Activated B cell treated with CpG ODN at 0.5 μM for 24 hours (primary cell): Measurements from ENCODE around the gene IFNL4. TPM values are rescaled to one million over a fixed set of nuclear protein-coding genes. Genes with fewer than 3 reads are reported as not detected.
"Not testable (repeated sequence)": the region's sequence is repeated elsewhere in the genome, so short reads cannot be mapped to it uniquely, and the experiment has no call there.

Experiments used
- ATAC-seq: fragments of 200-7000 bp; cut with Tn5 transposase; one replicate; pipeline ENCODE4 v1.10.0; 2021; ENCODE audit warnings: low read depth, mild to moderate bottlenecking, moderate library complexity
- CTCF ChIA-PET: fragments of 350-600 bp; sonication (Branson Sonifier 250); formaldehyde crosslinking; loops from one replicate; lab custom pipeline; 2021; ENCODE audit warnings: antibody characterized with exemption; lab: Charles Lee
- POLR2A ChIA-PET: fragments of 350-600 bp; sonication (Branson Sonifier 250); formaldehyde crosslinking; loops from one replicate; lab custom pipeline; 2021; ENCODE audit warnings: antibody characterized with exemption; lab: Charles Lee
- DNase-seq: peaks from one replicate; pipeline ENCODE4 v3.0.0; 2022
- H3K27ac Mint-ChIP-seq: one replicate; pipeline ENCODE4 v1.8.0; 2020; ENCODE audit warnings: mixed read lengths
- H3K27me3 Mint-ChIP-seq: one replicate; pipeline ENCODE4 v1.8.0; 2021; ENCODE audit warnings: mixed read lengths
- H3K36me3 Mint-ChIP-seq: one replicate; pipeline ENCODE4 v1.8.0; 2021; ENCODE audit warnings: low read depth, mixed read lengths
- H3K4me1 Mint-ChIP-seq: one replicate; pipeline ENCODE4 v1.8.0; 2021; ENCODE audit warnings: mixed read lengths
- H3K4me3 Mint-ChIP-seq: one replicate; pipeline ENCODE4 v1.8.0; 2020; ENCODE audit warnings: mild to moderate bottlenecking, mixed read lengths
- H3K9me3 Mint-ChIP-seq: one replicate; pipeline ENCODE4 v1.8.0; 2020; ENCODE audit warnings: mixed read lengths
- intact Hi-C: fragments of 100-400 bp; cut with micrococcal nuclease; formaldehyde crosslinking; loops from one replicate; pipeline ENCODE4 v1.15.1; 2024
- total RNA-seq: library from RNA; stranded (reverse); gene quantifications from 2 replicates; pipeline ENCODE4 v1.2.3, GENCODE V29; 2022
- TF ChIP-seq, protein P1 (sequence below): fragments of 200-600 bp; IDR thresholded peaks from one replicate; pipeline ENCODE4 v1.8.0; 2022; ENCODE audit warnings: antibody characterized with exemption, mild to moderate bottlenecking

Gene IFNL4
- total RNA-seq, 1 donor from 2014 or later = not detected

DNA sequence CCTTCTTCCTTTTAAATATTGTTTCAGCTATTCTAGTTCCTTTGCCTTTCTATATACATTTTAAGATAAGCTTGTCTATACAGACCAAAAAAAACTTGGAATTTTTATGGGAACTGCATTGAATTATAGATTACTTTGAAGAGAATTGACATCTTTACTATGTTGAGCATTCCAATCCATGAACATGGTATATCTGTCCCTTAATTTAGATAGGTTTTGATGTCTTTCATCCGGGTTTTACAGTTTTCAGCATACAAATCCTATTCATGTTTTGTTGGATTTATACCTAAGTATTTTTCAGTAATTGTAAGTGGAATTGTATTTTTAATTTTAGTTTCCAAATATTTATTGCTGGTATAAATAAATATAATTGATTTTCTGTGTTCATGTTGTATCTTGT lies 35.4 kb upstream of the IFNL4 start:
- H3K4me1 Mint-ChIP-seq = no peaks in the 10 kb centered on the region
- no peaks in the 10 kb centered on the region for H3K36me3 Mint-ChIP-seq
- ATAC-seq (no peak), DNase-seq (no peak)
- ChIA-PET POLR2A (no interaction called here), CTCF (no interaction called here)
- H3K9me3 Mint-ChIP-seq = peaks cover 14% of the 10 kb centered on the region
- no peak overlapping the region for H3K4me3 Mint-ChIP-seq
- peaks cover 21% of the 10 kb centered on the region for H3K27me3 Mint-ChIP-seq
- intact Hi-C loops = no loop called here
- TF ChIP-seq, protein P1, sequence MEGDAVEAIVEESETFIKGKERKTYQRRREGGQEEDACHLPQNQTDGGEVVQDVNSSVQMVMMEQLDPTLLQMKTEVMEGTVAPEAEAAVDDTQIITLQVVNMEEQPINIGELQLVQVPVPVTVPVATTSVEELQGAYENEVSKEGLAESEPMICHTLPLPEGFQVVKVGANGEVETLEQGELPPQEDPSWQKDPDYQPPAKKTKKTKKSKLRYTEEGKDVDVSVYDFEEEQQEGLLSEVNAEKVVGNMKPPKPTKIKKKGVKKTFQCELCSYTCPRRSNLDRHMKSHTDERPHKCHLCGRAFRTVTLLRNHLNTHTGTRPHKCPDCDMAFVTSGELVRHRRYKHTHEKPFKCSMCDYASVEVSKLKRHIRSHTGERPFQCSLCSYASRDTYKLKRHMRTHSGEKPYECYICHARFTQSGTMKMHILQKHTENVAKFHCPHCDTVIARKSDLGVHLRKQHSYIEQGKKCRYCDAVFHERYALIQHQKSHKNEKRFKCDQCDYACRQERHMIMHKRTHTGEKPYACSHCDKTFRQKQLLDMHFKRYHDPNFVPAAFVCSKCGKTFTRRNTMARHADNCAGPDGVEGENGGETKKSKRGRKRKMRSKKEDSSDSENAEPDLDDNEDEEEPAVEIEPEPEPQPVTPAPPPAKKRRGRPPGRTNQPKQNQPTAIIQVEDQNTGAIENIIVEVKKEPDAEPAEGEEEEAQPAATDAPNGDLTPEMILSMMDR = no peak
- no peak overlapping the region for H3K27ac Mint-ChIP-seq

- no peaks in the 10 kb centered on the region for H3K36me3 Mint-ChIP-seq
- no peak for ATAC-seq
- peaks cover 14% of the 10 kb centered on the region for H3K9me3 Mint-ChIP-seq
- POLR2A ChIA-PET = no interaction called here
- peaks cover 21% of the 10 kb centered on the region for H3K27me3 Mint-ChIP-seq
- TF ChIP-seq, protein P1 = no peak
- intact Hi-C loops = no loop called here
- DNase-seq = no peak
- H3K27ac Mint-ChIP-seq = no peak overlapping the region
- no peak overlapping the region for H3K4me3 Mint-ChIP-seq
- no peaks in the 10 kb centered on the region for H3K4me1 Mint-ChIP-seq
- CTCF ChIA-PET = no interaction called here
Measured at GRCh38 chr19:39282021-39282420, 33.4 kb upstream of the IFNL4 start.

DNA sequence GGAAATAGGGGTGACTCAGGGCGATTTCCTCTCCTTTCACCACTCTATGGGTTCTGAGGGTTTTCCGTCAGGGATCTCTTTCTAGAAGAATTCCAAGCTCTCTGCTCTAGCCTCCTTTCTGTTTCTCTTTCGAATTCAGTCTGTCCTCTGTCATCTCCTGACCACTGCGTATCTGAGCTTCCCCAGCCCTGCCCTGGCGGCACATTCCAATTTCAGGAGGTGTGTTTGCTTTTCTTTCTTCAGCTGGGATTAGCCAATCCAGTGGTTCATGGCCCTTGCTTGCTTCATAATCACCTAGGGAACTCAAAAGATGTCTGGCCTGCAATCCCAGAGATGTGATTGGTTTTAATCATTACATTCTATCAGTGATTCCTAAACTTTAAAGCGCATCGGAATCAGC lies 28.9 kb upstream of the IFNL4 start:
- DNase-seq = no peak
- Mint-ChIP-seq H3K4me3 (no peak overlapping the region), H3K27me3 (peaks cover 9% of the 10 kb centered on the region), H3K9me3 (peaks cover 5% of the 10 kb centered on the region), H3K36me3 (no peaks in the 10 kb centered on the region), H3K4me1 (no peaks in the 10 kb centered on the region), H3K27ac (no peak overlapping the region)
- no peak for ATAC-seq
- intact Hi-C loops = no loop called here
- ChIA-PET CTCF (no interaction called here), POLR2A (no interaction called here)
- TF ChIP-seq, protein P1 = no peak

GRCh38 chr19:39276740-39277139 lies 28.1 kb upstream of the IFNL4 start:
- TF ChIP-seq, protein P1 = no peak
- POLR2A ChIA-PET = no interaction called here
- H3K4me3 Mint-ChIP-seq = no peak overlapping the region
- no peak for ATAC-seq
- peaks cover under 1% of the 10 kb centered on the region for H3K9me3 Mint-ChIP-seq
- CTCF ChIA-PET = no interaction called here
- intact Hi-C loops = no loop called here
- no peak for DNase-seq
- H3K27me3 Mint-ChIP-seq = peaks cover 5% of the 10 kb centered on the region
- no peaks in the 10 kb centered on the region for H3K36me3 Mint-ChIP-seq
- no peak overlapping the region for H3K27ac Mint-ChIP-seq
- H3K4me1 Mint-ChIP-seq = no peaks in the 10 kb centered on the region

GRCh38 chr19:39275578-39275977 lies 26.9 kb upstream of the IFNL4 start:
- Mint-ChIP-seq H3K4me1 (no peaks in the 10 kb centered on the region), H3K27ac (no peak overlapping the region), H3K27me3 (peaks cover 10% of the 10 kb centered on the region), H3K36me3 (no peaks in the 10 kb centered on the region), H3K4me3 (no peak overlapping the region), H3K9me3 (no peaks in the 10 kb centered on the region)
- ChIA-PET POLR2A (no interaction called here), CTCF (no interaction called here)
- DNase-seq (no peak), ATAC-seq (no peak)
- intact Hi-C loops = no loop called here
- TF ChIP-seq, protein P1 = no peak

DNA sequence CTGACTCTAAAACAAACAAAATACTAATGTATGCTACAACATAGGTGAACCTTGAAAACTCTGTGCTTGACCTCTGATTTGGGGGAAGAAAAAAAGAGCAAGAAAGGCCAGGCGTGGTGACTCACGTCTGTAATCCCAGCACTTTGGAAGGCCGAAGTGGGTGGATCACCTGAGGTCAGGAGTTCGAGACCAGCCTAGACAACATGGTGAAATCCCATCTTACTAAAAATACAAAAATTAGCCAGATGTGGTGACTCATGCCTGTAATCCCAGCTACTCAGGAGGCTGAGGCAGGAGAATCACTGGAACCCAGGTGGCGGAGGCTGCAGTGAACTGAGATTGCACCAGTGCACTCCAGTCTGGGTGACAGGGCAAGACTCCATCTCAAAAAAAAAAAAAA lies 25.2 kb upstream of the IFNL4 start:
- H3K9me3 Mint-ChIP-seq, intact Hi-C loops, ATAC-seq, DNase-seq, H3K36me3 Mint-ChIP-seq, H3K4me3 Mint-ChIP-seq, H3K4me1 Mint-ChIP-seq, CTCF ChIA-PET, H3K27ac Mint-ChIP-seq, POLR2A ChIA-PET: not testable (repeated sequence)
- peaks cover 16% of the 10 kb centered on the region for H3K27me3 Mint-ChIP-seq
